ENCODE data around the gene NME3.

DNA sequence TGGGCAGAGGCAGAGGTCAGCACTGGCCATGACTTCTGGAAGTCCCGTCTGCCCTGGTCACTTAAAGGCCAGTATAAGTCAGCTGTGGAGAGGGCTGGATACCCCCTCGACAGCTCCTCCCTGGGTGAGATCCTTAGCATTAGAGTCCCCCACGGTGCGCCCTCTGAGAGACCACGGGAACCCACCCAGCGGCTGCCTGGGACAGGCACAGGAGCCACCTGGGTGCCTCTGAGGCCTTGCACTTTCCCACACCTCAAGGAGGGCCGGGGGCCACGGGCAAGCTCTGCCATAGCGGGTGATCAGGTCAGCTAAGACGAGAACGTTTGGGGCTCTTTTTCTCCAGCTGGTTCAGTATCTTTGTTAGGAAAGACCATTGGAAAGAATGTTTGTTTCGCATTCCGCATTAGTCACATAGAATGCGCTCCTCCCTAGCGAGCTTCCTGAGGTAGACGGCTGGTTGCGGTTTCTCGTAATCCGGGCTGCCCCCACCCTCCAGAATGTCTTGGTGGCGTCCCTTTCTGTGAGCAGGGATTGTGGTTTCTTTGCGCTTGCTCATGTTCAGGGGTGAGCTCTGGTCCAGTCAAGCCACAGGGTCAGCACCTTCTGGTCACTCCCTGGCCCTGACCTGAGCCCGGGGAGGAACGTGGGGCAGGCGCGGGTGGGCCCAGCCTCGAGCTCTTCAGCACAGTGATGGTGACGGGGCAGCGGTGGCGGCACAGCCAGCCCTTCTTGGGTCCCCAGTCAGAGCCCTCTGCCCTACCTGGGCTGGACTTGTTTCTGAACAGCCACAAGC lies 25.2 kb downstream of the NME3 start:
- TF ChIP-seq, protein P1, sequence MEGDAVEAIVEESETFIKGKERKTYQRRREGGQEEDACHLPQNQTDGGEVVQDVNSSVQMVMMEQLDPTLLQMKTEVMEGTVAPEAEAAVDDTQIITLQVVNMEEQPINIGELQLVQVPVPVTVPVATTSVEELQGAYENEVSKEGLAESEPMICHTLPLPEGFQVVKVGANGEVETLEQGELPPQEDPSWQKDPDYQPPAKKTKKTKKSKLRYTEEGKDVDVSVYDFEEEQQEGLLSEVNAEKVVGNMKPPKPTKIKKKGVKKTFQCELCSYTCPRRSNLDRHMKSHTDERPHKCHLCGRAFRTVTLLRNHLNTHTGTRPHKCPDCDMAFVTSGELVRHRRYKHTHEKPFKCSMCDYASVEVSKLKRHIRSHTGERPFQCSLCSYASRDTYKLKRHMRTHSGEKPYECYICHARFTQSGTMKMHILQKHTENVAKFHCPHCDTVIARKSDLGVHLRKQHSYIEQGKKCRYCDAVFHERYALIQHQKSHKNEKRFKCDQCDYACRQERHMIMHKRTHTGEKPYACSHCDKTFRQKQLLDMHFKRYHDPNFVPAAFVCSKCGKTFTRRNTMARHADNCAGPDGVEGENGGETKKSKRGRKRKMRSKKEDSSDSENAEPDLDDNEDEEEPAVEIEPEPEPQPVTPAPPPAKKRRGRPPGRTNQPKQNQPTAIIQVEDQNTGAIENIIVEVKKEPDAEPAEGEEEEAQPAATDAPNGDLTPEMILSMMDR (IDR thresholded peaks at IDR 0.05), result no peak
- TF ChIP-seq POLR2A (IDR thresholded peaks at IDR 0.05), result no peak
